CD4-positive, alpha-beta T cell treated with Interleukin-12 subunit alpha and Interleukin-12 subunit beta, for 1 hour (primary cell): ENCODE data around the gene FKBP8.
"Not testable (repeated sequence)": the region's sequence is repeated elsewhere in the genome, so short reads cannot be mapped to it uniquely, and the experiment has no call there.

ENCODE experiments used
- DNase-seq: peaks from one replicate; pipeline ENCODE4 v3.0.0-alpha.2; 2020

The FKBP8 gene

DNA sequence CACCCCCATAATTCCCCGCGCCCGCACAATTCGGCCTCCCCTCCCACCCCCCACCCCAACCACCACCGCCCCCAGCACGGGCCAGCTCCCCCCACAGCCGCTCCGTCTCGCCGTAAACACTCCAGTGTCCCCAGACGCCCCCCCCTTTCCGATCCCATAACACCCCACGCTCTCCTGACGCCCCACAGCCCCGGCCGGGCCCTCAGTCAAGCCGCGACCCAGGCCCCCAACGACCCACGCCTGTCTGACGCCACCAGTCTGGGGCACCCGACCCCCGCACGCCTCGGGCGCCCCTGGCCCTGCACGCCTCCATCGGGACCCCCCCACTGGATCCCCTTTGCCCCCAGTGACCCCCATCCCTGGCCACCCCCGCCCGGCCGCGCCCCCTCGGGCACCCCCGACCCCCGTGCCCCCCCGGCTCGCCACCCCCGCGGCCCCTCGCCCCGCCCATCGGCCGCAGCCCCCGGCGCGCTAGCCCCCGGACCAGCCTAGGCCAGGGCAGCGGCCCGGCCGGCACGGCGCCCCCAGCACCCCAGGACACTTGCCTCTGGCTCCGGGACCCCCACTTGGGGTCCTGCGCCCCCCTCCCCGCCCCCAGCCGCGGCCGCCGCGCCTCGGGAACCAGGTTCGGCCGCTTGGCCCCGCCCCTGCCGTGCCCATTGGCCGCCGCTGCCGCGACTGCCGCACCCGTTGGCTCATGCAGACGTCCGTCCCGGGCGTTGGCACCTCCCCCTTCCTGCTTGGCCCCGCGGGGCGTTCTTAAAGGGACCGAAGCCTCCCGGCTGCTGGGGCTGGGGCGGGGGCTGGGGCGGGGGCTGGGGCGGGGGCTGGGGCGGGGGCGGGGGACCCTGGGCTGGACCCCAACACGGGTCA, at the start of gene FKBP8:
FKBP8 (minus strand) TSS at position 633 of the 873 bp plus-strand sequence. CDS start 1,603 bp downstream, outside the sequence.
- peak; percentile 94 for DNase-seq

DNA sequence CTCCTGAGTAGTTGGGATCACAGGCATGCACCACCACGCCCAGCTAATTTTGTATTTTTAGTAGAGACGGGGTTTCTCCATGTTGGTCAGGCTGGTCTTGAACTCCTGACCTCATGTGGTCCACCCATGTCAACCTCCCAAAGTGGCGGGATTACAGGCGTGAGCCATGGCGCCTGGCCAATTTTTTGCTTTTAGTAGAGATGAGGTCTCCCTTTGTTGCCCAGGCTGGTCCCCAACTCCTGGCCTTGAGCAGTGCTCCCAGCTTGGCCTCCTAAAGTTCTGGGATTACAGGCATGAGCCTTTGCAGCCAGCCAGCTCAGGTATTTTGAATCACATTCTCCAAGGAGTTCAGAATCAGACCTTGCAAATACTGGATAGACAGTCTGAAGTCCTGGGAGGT, 49.4 kb upstream of the FKBP8 start:
- not testable (repeated sequence) for DNase-seq

DNA sequence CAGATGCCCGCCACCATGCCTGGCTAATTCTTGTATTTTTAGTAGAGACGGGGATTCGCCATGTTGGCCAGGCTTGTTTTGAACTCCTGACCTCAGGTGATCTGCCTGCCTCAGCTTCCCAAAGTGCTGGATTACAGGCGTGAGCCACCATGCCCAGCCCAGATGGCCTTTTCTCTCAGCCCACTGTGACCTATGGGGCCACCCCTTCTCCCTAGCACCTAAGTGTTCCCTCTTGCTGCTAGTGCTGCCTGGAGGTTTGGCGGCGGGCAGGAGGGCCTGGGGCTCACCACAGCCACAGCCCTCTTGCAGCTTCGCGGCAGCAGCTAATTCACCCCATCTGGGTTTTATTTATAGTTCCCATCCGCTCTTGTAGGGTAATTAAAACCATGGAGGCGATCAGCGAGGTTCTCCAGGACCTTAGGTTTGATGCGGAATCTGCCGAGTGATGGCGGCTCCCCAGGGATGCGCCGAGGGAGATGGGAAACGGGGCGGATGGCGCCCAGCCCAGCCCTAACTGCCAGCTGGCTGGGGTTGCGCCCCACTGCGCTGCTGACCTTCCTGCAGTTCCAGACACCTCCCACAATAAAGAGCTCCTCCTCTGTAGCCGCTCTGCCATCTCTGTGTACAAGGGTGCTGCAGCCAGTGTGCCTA, 48.5 kb upstream of the FKBP8 start:
- no peak for DNase-seq

DNA sequence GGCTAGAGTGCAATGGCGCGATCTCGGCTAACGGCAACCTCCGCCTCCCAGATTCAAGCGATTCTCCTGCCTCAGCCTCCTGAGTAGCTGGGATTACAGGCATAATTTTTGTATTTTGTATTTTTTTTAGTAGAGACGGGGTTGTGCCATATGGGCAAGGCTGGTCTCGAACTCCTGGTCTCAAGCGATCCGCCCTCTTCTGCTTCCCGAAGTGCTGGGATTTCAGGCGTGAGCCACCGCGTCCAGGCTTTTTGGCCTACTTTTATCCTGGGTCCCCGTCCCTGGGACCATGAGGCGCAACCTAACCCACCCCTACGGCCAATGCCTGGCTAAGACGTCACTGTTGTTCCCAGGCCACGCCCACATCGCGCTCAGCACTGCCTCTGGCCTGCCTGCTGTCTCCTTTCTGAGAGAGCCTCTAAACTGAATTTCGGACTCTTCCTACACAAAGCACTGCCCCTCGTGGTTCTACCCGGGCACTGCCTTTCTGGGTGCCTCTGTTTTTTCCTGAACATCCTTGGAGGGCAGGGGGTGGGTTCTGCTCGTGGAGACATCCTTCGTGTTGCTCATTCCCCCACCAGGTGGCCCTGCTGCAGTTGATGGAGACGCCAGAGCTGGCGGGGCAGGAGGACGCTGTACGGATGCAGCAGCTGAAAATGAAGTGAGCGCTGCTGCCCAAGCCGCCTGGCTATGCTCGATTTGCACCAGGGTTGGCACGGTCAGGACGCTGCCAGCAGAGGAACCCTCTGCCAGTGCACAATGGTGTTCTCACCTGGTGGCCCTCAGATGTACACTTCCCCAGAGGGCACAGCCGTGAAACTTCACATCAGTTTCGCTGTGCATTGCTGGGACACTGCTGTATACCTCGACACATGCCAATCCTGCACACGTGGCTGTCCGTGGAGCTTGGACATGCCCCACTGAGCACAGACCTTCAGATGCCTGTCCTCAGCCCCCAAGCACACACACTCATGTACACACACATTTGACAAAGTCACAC, 47.2 kb upstream of the FKBP8 start:
- no peak for DNase-seq

DNA sequence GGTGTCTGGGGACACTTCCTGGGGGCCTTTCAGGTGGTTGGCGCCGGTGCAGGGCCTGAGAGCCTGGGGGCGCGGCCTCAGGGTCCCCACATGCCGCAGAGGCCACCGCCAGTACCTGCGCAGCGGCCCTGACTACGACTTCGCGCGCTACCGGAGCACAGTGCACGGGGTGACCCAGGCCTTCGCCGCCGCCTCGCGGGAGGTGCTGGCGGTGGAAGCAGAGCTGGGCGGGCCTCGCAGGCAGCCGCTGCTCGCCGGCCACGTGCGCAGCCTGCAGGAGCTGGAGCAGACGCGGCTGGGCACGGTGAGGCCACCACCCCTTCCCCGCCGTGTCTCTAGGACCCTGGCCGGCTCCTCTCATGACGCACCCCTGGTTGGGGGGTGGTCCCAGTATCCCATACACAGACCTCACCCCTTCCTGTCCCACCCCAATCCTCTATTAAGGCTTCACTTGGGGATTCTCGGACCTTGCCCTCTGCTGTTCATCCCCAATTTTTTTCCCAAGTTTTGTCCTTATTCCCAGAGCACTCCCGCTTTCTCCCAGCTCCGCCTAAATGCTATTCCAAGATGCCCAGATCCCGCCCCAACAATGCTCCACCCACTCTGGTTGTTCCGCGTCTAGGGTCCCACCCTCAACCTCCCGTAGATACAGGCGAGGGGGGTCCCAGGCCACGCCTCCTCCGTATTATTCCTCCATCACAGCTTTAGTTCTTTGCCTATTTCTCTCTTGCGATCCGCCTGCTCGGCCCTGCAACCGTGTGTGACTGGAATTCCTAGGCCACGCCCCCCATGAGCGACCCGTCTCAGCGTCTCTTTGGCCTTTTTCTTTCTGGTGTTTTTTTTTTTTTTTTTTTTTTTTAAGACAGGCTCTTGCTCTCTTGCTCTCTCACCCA, 46.3 kb upstream of the FKBP8 start:
- DNase-seq, result no peak

DNA sequence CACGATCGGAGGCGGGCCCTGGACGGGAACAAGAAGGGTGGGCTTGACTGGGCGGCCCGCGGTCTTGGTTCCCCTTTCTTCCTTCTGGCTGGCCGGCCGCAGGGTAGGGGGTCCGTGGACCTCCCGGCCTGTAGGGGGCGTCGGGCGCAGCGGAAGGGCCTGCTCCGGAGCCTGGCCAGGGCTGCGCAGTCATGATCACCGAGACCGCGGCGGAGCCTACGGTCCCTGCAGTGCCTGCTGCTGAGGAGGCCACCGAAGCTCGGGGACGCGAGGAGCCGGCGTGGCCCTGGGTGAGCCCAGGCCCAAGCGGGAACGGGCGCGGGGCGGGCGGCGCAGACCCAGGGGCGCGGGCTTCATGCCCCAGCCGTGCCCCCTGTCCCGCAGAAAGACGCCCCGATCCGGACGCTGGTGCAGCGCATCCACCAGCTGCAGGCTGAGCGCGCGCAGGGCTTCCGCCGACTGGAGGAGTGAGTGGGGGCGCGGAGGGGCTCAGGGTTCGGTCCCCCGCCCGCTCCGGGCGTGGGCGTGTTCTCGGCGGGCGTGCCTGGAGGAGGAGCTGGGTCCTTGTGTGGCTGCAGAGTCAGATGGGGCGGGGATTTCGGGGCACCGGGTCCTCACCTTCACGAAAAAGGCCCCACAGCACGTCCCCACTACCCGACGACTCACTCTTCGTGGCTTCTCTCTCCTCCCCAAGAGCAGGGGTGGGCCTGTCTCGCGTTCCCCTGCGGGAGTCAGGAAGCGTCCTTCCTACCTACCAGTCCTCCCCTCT, 45.4 kb upstream of the FKBP8 start, which contains the start of gene REX1BD:
REX1BD (plus strand) TSS at position 188 of the 769 bp plus-strand sequence; CDS start at position 192, 4 bp downstream.
- peak; percentile 89 for DNase-seq

DNA sequence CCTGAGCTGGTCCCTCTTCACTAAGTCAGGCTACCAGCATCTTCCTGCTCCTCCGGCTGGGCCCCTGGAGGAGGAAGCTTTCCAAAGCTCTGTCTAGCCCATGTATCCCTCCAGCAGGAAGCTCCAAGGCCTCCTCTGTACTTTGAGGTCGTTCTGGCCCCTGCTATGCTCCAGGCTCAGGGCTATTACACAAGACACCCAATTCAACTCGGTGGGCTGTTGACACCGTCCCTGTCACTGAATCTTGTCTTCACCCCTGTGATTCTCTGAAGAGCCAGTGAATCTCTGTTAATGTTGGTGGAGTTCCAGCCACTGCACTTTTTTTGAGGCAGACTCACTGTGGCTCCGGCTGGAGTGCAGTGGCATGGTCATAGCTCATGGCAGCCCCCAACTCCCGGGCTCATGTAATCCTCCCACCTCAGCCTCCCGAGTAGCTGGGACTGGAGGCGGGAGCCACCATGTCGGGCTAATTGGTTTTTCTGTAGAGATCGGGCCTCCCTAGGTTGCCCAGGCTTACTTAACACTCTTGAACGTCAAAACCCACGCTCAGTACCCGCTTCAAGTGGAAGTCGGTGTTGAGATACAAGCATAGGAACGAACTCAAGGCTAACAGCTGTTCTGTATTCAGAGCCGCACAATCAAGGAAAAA, 44.7 kb upstream of the FKBP8 start:
- no peak for DNase-seq

DNA sequence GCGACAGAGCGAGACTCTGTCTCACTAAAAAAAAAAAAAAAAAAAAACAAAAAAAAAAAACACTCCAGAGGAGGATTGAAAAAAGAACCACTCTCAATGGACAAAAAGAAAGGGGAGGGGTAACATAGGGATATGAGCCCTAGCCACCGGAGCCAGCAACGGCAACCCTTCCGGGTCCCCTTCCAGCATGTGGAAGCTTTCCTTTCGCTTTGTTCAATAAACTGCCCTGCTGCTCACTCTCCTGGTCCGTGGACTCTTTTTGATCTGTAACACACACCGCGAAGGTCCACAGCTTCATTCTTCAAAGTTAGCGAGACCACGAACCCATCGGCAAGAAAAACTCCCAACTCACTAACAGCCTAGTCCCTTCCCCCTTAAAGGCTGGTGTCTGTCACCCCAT, 44.2 kb upstream of the FKBP8 start:
- no peak for DNase-seq

DNA sequence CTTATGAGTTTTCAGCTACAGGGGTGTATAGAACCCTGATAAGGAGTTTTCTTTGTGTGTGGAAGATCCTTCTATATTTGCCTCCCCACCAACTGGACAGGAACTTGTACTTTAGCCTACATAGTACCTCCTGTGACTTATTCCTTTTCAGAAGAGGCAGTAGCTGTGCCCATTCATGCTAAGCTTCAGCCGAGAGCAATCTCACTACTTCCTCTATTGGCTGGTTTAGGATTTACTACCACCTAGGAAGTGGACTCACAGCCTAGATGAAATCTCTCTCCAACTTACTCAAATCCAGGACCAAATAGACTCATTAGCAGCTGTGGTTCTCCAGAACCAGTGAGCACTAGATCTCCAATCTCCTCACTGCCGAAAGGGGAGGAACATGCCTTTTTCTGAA, 42.9 kb upstream of the FKBP8 start:
- DNase-seq, result no peak

DNA sequence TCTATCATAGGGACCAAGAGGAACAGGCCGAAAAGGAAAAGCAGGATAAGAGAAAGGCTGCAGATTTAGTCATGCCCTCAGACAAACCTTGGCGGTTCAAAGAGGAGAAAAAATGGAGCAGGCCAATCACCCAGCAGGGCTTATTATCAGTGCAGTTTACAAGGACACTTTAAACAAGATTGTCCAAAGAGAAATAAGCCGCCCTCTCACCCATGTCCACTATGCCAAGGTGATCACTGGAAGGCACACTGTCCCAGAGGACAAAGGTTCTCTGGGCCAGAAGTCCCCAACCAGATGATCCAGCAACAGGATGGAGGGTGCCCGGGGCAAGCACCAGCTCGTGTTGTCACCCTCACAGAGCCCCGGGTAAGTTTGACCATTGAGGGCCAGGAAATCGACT, 36.9 kb upstream of the FKBP8 start:
- DNase-seq, result no peak

DNA sequence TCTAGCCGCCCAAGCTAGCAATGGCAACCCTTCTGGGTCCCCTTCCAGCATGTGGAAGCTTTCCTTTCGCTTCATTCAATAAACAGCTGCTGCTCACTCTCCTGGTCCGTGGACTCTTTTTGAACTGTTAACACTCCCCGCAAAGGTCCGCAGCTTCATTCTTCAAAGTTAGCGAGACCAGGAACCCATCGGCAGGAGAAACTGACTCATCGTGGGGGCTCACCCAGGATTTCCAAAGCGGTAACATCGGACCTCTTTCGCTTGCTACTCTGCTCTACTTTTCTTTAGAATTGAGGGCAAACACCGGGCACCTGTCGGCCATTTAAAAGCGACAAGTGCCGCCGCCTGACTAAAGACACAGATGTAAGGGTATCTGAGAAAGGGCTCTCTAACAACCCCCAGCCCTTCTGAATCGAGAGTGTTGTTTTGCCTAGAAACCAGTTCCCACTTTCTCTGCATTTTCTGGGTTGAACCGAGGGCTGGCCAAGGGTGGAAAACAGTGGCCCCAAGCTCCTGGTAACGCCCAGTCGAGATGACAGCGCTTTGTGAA, 34.1 kb upstream of the FKBP8 start:
- no peak for DNase-seq

DNA sequence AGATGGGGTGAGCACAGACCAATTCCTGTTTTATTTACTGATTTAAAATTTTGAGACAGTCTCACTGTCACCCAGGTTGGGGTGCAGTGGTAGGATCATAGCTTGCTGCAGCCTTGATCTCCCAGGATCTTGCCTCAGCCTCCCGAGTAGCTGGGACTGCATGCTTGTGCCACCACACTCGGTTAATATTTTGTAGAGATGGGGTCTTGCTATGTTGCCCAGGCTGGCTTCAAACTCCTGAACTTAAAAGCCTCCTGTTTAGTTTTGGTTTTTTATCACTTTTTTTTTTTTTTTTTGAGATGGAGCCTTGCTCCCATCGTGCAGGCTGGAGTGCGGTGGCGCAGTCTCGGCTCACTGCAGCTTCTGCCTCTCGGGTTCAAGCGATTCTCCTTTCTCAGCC, 33.0 kb upstream of the FKBP8 start:
- no peak for DNase-seq

DNA sequence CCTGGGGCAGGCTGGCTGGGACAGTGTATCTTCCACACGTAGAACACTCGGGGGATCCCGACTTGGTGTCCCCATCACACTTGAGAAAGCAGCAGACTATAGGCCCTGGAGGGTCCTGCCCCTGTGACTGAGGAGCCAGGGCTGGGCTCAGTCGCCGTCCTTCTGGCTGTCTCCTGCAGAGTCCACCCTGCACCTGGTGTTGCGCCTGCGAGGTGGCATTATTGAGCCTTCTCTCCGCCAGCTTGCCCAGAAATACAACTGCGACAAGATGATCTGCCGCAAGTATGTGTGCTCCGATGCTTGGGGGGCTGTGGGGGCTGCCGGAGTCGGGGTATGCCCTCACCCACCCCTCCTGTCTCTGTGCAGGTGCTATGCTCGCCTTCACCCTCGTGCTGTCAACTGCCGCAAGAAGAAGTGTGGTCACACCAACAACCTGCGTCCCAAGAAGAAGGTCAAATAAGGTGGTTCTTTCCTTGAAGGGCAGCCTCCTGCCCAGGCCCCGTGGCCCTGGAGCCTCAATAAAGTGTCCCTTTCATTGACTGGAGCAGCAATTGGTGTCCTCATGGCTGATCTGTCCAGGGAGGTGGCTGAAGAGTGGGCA, 31.4 kb upstream of the FKBP8 start:
- no peak for DNase-seq

DNA sequence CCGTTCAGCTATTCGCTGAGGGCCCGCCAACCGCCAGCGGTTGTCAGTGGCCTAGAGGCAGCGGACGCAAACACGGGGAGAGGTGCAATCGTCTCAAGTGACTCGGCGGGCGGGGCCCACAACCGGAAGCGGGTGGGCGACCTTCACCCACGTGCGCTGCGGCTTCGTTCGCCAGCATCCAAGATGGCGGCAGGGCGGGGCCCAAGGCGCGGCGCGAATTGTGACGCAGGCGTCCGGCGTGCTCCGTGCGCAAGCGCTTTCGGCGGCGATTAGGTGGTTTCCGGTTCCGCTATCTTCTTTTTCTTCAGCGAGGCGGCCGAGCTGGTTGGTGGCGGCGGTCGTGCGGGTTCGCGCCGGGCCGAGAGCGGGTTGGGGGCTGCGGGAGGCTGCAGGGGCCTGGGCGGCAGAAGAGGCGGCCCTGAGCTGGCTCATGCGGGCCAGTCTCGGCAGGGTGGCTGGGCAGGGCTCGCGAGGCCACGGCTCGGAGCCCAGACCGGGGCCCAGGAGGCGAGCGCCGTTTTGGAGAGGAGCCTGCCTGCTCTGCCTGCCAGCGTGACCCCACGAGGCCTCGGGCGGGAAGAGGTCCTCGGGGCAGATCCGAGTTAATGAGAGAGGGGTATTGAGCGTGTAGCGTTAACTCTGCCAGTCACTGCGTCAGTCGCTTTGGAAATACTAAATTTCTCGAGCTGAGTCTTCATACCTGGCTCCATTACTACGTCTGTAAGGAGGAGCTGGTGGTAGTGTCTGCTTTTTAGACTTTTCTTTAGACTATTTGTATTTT, 28.4 kb upstream of the FKBP8 start, which contains the start of gene UBA52:
UBA52 (plus strand) TSS at position 294 of the 781 bp plus-strand sequence. CDS start 1,444 bp downstream, outside the sequence.
- peak; percentile 99 for DNase-seq

DNA sequence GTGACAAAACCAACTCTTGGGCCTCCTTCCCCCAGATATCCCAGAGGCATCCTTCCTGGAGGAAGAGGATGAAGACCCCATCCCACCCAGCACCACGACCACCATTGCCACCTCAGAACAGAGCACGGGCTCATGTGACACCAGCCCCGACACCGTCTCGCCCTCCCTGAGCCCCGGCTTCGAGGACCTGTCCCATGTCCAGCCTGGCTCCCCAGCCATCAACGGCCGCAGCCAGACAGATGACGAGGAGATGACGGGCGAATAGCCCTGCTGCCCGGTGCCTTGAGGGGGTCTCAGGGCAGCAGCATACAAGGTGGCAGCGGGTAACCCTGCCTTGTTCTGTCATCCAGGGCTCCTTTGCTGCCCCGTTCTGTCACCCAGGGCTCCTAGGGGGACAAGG, 25.0 kb upstream of the FKBP8 start:
- no peak for DNase-seq

DNA sequence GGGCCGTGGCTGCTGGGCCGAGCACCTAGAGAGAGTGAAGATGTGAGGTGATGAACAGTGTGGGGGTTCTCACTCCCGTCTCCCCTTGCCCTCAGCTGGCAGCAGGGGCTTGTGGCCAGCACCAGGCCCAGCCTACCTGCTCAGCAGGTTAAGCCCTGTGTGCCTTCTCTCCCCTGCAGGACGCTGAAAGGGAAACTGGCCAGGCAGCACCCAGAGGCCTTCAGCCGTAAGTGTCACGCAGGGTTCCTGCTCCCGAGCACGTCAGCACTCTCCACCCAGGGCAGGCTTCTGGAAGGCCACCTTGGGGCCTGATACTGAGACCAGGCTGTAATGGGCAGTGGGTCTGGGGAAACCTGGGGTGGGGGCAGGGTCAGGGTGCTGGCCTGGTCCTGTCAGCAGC, 23.6 kb upstream of the FKBP8 start:
- DNase-seq, result no peak

DNA sequence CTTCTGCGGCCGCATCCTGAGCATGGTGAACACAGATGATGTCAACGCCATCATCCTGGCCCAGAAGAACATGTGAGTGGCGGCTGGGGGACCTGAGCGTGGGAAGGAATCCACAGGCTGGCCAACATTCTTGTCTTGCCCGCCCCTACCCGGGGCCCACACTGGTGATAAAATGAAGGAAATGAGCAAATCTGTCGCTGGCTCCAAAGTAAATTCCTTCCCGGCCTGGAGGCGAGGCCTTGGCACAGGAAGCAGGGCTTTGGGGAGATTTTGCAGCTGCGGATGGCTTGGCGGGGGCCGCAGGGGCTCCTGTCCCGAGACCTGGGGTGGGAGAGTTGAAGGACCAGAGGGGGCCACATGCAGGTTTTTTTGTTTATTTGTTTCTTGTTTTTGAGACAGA, 18.7 kb upstream of the FKBP8 start:
- DNase-seq, result no peak

DNA sequence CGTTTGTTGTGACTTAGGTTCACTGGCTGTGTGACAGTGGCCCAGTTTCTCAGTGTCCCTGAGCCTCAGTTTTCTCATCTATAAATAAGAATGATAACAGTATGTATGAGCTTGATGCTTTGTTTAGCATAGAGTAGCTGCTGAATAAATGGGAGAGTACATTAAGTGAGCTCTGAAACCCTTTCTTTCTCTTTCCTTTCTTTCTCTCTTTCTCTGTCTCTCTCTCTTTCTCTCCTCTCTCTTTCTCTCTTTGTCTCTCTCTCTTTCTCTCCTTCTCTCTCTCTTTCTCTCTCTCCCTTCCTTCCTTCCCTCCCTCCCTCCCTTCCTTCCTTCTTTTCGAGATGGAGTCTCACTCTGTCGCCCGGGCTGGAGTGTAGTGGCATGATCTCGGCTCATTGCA, 16.3 kb upstream of the FKBP8 start:
- DNase-seq, result no peak

DNA sequence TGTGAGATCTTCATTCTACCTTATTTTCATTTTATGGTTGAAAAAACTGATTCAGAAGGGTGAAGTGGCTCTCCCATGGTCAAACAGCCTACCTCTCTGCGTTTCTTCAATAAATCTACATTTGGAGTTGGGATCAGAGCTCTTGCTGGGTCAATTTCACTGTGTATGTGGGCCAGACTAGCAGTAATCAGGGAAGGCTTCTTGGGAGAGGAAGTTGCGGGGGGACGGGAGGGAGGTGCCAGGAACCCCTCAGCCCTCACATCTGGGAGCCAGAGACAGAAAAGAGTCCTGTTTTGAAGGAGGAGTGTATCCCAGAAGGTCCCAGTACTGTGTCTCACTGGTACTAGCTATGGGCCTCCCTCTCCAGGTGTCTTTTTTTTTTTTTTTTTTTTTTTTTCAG, 15.2 kb upstream of the FKBP8 start:
- DNase-seq, result no peak
